HFFc6 (cell line): ENCODE data around the gene MTHFD1. TPM values are rescaled to one million over a fixed set of nuclear protein-coding genes. Genes with fewer than 3 reads are reported as not detected.

ENCODE experiments used
- DNase-seq: peaks from one replicate; pipeline ENCODE4 v3.0.0-alpha.2; 2018
- H3K27ac Mint-ChIP-seq: 2 replicates; pipeline ENCODE4 v1.8.0; 2020; ENCODE audit warnings: mild to moderate bottlenecking, mixed read lengths
- H3K27me3 Mint-ChIP-seq: 2 replicates; pipeline ENCODE4 v1.8.0; 2021; ENCODE audit warnings: mild to moderate bottlenecking, moderate library complexity, mixed read lengths; ENCODE audit not compliant: insufficient read depth
- H3K36me3 Mint-ChIP-seq: 2 replicates; pipeline ENCODE4 v1.8.0; 2021; ENCODE audit warnings: low read depth, mixed read lengths
- H3K4me1 Mint-ChIP-seq: 2 replicates; pipeline ENCODE4 v1.8.0; 2020; ENCODE audit warnings: low read depth, mixed read lengths
- H3K4me3 Mint-ChIP-seq: 2 replicates; pipeline ENCODE4 v1.8.0; 2020; ENCODE audit warnings: mild to moderate bottlenecking, moderate library complexity, mixed read lengths
- H3K9me3 Mint-ChIP-seq: 2 replicates; pipeline ENCODE4 v1.8.0; 2020; ENCODE audit warnings: mild to moderate bottlenecking, mixed read lengths
- total RNA-seq, 6 experiments: library from RNA; stranded (reverse); fragmentation: NEBNext Ultra II Directional; extraction: Animal tissue kit (Norgen Biotek cat#: 25700); gene quantifications; 2 replicates in 1 of 6; 3 replicates in 5 of 6; pipeline ENCODE4 v1.2.3, GENCODE V29; 2021
- TF ChIP-seq, protein P1 (sequence below): fragments of 200-600 bp; sonication (generic); IDR thresholded peaks from 2 replicates; pipeline ENCODE4 v1.5.0; 2021; ENCODE audit warnings: antibody characterized with exemption, mild to moderate bottlenecking

The MTHFD1 gene
- total RNA-seq, 6 experiments from 2014 or later: 81.3 to 116 (median 111) TPM

DNA sequence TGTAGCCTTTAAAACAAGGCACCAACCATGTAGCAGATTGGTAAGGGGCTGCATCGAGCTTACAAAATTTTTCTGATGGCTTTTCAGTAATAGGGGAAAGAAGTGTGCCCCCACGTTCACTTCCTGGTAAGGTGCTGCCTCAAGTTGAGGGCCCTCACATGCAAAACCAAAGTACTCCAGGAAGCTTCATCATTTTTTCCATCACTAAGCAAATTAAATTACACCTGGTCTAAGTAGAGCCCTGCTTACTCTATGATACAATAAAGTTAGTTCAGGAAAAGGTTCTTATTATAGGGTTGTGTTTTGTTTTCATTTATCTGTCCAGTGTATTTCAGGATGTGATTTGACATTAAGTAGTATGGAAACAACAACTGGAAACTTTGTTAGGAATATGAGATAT lies 62.1 kb downstream of the MTHFD1 start:
- Mint-ChIP-seq H3K4me3 (no peak overlapping the region), H3K4me1 (peaks cover 6% of the 10 kb centered on the region)

DNA sequence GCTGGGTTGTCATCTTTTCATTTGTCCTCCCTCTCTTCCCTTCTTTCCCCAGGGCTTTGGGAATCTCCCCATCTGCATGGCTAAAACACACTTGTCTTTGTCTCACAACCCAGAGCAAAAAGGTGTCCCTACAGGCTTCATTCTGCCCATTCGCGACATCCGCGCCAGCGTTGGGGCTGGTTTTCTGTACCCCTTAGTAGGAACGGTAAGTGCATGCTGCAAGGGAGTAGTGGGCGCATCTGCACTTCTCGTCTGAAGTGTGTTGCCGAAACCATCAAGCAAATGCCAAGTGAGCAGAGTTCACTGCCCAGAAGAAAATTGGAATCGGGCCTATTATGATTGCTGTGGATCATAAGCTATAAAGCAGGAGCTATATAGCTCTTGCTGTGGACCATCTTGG lies 66.5 kb downstream of the MTHFD1 start:
- TF ChIP-seq, protein P1, sequence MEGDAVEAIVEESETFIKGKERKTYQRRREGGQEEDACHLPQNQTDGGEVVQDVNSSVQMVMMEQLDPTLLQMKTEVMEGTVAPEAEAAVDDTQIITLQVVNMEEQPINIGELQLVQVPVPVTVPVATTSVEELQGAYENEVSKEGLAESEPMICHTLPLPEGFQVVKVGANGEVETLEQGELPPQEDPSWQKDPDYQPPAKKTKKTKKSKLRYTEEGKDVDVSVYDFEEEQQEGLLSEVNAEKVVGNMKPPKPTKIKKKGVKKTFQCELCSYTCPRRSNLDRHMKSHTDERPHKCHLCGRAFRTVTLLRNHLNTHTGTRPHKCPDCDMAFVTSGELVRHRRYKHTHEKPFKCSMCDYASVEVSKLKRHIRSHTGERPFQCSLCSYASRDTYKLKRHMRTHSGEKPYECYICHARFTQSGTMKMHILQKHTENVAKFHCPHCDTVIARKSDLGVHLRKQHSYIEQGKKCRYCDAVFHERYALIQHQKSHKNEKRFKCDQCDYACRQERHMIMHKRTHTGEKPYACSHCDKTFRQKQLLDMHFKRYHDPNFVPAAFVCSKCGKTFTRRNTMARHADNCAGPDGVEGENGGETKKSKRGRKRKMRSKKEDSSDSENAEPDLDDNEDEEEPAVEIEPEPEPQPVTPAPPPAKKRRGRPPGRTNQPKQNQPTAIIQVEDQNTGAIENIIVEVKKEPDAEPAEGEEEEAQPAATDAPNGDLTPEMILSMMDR: no peak
- H3K36me3 Mint-ChIP-seq: peaks cover 17% of the 10 kb centered on the region

More for the DNA sequence above, 62.1 kb downstream of the MTHFD1 start:
- Mint-ChIP-seq H3K9me3 (no peaks in the 10 kb centered on the region), H3K36me3 (peaks cover 12% of the 10 kb centered on the region), H3K27me3 (no peaks in the 10 kb centered on the region), H3K27ac (no peak overlapping the region)
- no peak for DNase-seq
- TF ChIP-seq, protein P1: no peak

DNA sequence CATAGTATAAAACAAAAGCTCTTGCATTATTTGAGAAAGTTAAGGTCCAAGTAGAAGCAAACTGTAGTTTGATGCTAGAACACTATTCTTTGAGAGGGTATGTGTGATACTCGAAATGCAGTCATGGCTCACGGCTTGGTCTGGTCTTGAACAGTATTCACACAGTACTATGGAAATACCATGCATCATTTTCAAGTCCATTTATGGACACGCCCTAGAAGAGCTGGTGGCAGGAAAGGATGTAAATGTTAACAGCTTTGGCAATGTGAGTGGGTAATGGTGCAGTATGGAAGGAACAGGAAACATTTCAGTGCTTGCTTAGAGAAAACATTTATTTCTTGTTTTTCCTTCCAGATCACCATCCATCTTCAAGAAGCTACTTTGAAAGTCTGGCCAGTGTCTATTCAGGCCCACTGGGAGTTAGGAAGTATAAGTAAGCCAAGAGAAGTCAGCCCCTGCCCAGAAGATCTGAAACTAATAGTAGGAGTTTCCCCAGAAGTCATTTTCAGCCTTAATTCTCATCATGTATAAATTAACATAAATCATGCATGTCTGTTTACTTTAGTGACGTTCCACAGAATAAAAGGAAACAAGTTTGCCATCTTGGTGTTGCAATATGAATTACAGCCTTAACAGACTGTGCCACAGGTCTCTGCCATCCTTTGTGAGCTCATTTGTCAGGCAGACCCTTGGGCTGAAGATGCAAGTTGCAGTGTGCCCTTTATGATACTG lies 71.4 kb downstream of the MTHFD1 start:
- Mint-ChIP-seq H3K4me3 (no peak overlapping the region), H3K9me3 (no peaks in the 10 kb centered on the region), H3K27ac (no peak overlapping the region), H3K4me1 (peaks cover 5% of the 10 kb centered on the region; the same call in 1 of the 2 replicates), H3K27me3 (no peaks in the 10 kb centered on the region), H3K36me3 (peaks cover 11% of the 10 kb centered on the region)
- no peak for DNase-seq
- TF ChIP-seq, protein P1: no peak

More for the DNA sequence above, 66.5 kb downstream of the MTHFD1 start:
- Mint-ChIP-seq H3K4me3 (no peak overlapping the region), H3K4me1 (no peaks in the 10 kb centered on the region), H3K27ac (no peak overlapping the region), H3K9me3 (no peaks in the 10 kb centered on the region), H3K27me3 (no peaks in the 10 kb centered on the region)
- DNase-seq: no peak

DNA sequence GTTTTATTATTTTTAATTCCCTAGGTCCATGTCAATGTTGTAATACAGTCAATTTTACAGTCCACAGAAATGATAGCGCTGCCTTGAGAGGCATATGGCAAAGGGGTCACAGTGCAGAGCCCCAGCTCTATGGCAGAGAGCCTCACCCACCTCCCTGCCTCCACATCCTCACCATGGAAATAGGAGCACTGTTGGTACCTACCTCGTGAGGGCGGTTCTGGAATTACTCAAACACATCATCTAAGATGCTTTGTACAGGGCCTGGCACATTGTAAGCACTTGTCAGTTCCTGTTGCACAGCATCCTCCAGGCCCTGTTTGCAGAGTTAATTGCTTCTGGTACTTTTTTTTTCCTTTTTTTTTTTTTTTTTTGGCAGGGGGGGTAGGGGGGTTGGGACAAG lies 73.1 kb downstream of the MTHFD1 start:
- H3K27me3 Mint-ChIP-seq: no peaks in the 10 kb centered on the region
- peaks cover 16% of the 10 kb centered on the region for H3K4me1 Mint-ChIP-seq
- DNase-seq: no peak
- TF ChIP-seq, protein P1: no peak
- H3K4me3 Mint-ChIP-seq: no peak overlapping the region
- no peak overlapping the region for H3K27ac Mint-ChIP-seq
- peaks cover 8% of the 10 kb centered on the region; the same call in 1 of the 2 replicates for H3K36me3 Mint-ChIP-seq
- no peaks in the 10 kb centered on the region for H3K9me3 Mint-ChIP-seq

DNA sequence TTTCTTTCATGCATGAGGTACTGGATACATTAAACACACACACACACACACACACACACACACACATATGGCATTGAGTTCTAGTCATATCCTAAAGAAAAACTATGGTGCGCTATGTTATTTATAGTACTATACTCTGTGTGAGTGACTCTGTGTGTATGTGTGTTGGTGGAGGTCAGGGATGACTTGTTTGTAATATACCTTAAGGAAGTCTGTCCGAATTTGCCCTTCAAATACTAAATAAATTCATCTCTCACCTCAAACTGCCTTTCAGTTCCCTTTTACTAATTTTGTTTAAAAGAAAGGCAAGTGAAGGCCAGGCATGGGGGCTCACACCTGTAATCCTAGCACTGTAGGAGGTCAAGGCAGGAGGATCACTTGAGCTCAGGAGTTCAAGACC lies 75.0 kb downstream of the MTHFD1 start:
- H3K36me3 Mint-ChIP-seq: peaks cover 3% of the 10 kb centered on the region; the same call in 1 of the 2 replicates
- H3K4me1 Mint-ChIP-seq: peaks cover 19% of the 10 kb centered on the region
- no peak overlapping the region for H3K4me3 Mint-ChIP-seq
- no peaks in the 10 kb centered on the region for H3K9me3 Mint-ChIP-seq
- H3K27ac Mint-ChIP-seq: no peak overlapping the region
- no peak for DNase-seq
- H3K27me3 Mint-ChIP-seq: no peaks in the 10 kb centered on the region
- TF ChIP-seq, protein P1: no peak
